GM19395 (cell line): ENCODE results near the gene FBLN2.
"Not testable (repeated sequence)": the region's sequence is repeated elsewhere in the genome, so short reads cannot be mapped to it uniquely, and the experiment has no call there.

Experiments
- ATAC-seq: cut with Tn5 transposase; IDR thresholded peaks from one replicate; pipeline ENCODE4 v1.9.1; 2021; ENCODE audit warnings: mild to moderate bottlenecking, moderate library complexity; ENCODE audit not compliant: unreplicated experiment

FBLN2 gene

GRCh38 chr3:13546667-13547171 is 2.2 kb upstream of the FBLN2 start:
- no peak for ATAC-seq

GRCh38 chr3:13547591-13548371 is 1.1 kb upstream of the FBLN2 start:
- ATAC-seq: no peak

GRCh38 chr3:13549623-13550422 is 898 bp downstream of the FBLN2 start:
- ATAC-seq: no peak

DNA sequence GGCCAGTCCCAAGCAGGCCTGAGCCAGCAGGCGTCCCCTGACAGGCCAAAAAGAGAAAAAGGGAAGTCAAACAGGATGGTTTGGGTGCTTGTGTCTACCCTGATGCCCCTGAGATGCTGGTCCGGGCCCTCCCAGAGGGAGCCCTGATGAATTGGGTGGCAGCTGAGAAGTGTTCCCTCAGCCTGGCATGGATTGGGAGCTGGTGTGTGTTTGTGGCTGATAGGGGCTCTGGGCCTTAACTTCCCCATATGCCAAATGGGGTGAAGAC is 1.4 kb downstream of the FBLN2 start:
- ATAC-seq: no peak

GRCh38 chr3:13550791-13551360 is 2.0 kb downstream of the FBLN2 start:
- ATAC-seq: no peak

- ATAC-seq: no peak
Measured at GRCh38 chr3:13552857-13553652, 4.1 kb downstream of the FBLN2 start.

DNA sequence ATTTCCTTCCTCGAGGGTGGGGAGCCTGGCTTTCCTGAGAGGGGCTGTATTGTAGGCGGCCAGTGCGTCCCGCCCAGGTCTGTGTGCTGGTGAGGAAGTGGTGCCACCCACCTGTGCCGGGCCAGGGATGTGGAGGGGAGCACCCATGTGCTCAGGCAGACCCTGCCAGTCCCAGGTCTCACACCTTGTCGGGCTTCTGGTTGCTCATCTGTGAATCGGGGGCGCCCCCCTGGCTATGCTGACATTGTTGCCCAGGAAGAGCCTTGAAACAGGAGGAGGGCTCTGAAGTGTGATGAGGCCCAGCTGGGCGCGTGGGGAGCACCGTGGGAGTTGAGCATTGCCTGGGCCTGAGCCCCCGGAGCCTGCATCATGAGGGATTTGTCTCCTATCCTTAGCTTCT is 4.8 kb downstream of the FBLN2 start:
- no peak for ATAC-seq

DNA sequence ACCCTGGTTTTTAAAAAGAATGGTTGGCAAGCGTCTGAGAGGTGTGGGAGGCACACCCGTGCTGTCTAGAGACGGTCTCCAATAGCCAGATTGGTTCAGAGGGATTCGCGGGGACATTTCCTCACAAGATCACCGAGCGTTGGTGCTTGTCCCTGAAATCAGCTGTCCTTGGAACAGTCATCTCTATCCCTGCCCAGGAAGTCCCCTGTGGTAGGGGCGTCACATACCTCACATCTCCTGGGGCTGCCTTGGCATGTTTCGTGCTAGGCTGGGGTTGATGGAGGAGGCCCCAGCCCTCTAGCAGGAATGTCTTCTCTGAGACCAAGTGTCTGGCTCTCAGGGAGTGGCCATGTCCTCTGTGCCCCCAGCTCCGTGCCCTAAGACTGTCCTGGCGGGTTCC is 6.8 kb downstream of the FBLN2 start:
- ATAC-seq: no peak

- ATAC-seq: no peak
Measured at GRCh38 chr3:13556207-13556606, 7.3 kb downstream of the FBLN2 start.

GRCh38 chr3:13556917-13557316 is 8.0 kb downstream of the FBLN2 start:
- ATAC-seq: no peak

- ATAC-seq: no peak
Measured at GRCh38 chr3:13557417-13557816, 8.5 kb downstream of the FBLN2 start.

GRCh38 chr3:13557926-13558325 is 9.0 kb downstream of the FBLN2 start:
- ATAC-seq: no peak

- no peak for ATAC-seq
Measured at GRCh38 chr3:13558651-13559050, 9.7 kb downstream of the FBLN2 start.

DNA sequence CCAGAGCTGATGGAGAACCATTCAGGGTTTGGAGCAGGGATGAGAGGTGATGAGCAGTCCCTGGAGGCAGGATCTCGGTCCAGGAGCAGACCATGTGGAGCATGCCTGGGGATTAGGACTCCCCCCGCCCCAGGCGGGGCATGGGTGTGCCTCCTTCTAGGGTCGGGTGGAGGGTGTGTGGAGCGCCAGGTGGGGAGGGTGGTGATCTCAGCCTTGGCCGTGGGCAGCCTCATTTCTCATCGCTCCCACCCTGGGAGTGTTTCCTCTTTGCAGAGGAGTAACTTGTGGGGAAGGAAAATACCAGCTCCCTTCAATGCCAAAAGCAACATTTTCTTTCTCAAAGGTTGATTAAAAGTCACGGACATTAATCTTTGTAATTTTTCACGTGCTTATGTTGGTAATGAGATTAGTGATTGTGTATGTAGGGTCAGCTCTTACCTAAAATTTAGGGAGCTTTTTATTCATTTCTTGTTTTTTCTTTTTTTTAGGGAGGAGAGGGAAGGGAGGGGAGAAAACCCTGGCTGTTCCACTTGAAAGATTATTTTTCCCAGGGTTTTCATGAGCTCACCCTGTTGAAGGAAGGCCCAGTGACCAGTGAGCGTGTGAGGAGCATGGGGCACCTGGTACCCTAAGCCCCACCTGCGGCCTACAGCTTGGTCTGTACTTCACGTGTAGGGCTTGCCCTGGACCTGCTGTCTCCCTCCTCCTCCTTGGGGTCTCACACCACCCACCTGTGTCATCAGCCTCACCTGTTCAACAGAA is 11.0 kb downstream of the FBLN2 start:
- no peak for ATAC-seq

DNA sequence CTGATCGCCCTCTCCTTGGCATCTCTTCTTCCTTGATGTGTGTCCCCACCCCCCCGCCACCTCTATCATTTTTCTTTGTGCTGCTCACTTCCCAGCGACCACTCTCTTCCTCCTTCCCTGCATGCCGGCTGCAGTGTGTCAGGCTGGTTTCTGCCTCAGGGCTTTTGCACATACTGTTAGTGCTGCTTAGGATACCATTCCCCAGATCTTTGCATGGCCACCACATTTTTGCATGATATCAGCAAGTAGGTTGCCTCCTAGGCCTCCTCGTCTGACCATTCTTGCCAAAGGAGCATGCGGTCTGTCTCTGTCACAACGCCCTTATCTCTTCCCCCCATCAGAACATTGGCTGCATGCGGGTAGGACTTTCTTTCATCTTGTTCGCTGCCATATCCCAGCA is 12.5 kb downstream of the FBLN2 start:
- ATAC-seq: no peak

GRCh38 chr3:13561967-13562366 is 13.0 kb downstream of the FBLN2 start:
- no peak for ATAC-seq

DNA sequence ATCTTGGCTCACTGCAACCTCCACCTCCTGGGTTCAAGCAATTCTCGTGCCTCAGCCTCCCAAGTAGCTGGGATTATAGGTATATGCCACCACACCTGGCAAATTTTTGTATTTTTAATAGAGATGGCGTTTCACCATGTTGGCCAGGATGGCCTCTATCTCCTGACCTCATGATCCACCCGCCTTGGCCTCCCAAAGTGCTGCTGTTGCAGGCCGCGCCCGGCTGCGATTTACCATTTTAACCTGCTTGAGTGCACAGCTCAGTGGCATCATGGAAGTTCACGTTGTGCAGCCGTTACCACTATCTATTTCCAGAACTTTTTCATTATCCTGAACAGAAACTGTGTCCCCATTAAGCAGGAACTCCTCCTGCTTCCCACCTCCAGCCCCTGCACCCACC is 13.5 kb downstream of the FBLN2 start:
- ATAC-seq: not testable (repeated sequence)

- ATAC-seq: no peak
Measured at GRCh38 chr3:13563321-13563720, 14.4 kb downstream of the FBLN2 start.

DNA sequence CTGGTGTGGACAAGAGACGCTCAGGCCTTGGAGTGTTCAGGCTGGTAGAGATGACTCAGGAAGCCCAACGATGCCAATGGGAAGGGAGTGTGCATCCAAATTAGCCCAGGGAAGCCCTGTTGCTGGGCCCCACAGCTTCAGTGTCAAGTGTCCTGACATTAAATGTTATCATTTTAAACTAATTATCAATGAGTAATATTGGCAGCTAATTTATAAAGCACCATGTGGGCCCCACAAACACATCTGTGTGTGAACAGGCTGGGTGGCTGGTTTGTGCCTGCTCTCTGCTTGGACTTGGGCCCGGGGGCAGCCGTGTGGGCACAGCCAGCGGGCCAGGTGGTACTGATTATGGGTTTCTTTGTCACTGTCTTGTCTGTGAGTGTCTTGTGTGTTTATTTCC is 15.0 kb downstream of the FBLN2 start:
- ATAC-seq: no peak

GRCh38 chr3:13564751-13565560 is 16.0 kb downstream of the FBLN2 start:
- no peak for ATAC-seq
